Activated CD4-positive, alpha-beta memory T cell treated with anti-CD3 and anti-CD28 coated beads, Interleukin-2, amount 10 ng/mL, durations not matched to agents 7 days and 5 days (primary cell): ENCODE measurements around the gene THBD. TPM values are rescaled to one million over a fixed set of nuclear protein-coding genes. Genes with fewer than 3 reads are reported as not detected.

Source experiments
- CTCF ChIA-PET: fragments of 350-600 bp; sonication (Branson Sonifier 250); formaldehyde crosslinking; loops from one replicate; lab custom pipeline; 2021; ENCODE audit warnings: antibody characterized with exemption, inconsistent platforms; lab: Charles Lee
- POLR2A ChIA-PET: fragments of 350-600 bp; sonication (Branson Sonifier 250); formaldehyde crosslinking; loops from one replicate; lab custom pipeline; 2021; ENCODE audit warnings: antibody characterized with exemption; lab: Charles Lee
- DNase-seq: peaks from one replicate; pipeline ENCODE4 v3.0.0-alpha.2; 2020
- H3K27ac Mint-ChIP-seq: one replicate; pipeline ENCODE4 v1.8.0; 2021; ENCODE audit warnings: mild to moderate bottlenecking, mixed read lengths
- H3K27me3 Mint-ChIP-seq: one replicate; pipeline ENCODE4 v1.8.0; 2021; ENCODE audit warnings: mixed read lengths
- H3K36me3 Mint-ChIP-seq: one replicate; pipeline ENCODE4 v1.8.0; 2021; ENCODE audit warnings: low read depth, mixed read lengths
- H3K4me1 Mint-ChIP-seq: one replicate; pipeline ENCODE4 v1.8.0; 2021; ENCODE audit warnings: mixed read lengths
- H3K4me3 Mint-ChIP-seq: one replicate; pipeline ENCODE4 v1.8.0; 2021; ENCODE audit warnings: mild to moderate bottlenecking, mixed read lengths
- H3K9me3 Mint-ChIP-seq: one replicate; pipeline ENCODE4 v1.8.0; 2021; ENCODE audit warnings: mixed read lengths
- total RNA-seq, 2 experiments: library from RNA; stranded (reverse); gene quantifications; one replicate each; pipeline ENCODE4 v1.2.3, GENCODE V29; 2021

The THBD gene
- total RNA-seq, 2 experiments from 2014 or later: not detected

DNA sequence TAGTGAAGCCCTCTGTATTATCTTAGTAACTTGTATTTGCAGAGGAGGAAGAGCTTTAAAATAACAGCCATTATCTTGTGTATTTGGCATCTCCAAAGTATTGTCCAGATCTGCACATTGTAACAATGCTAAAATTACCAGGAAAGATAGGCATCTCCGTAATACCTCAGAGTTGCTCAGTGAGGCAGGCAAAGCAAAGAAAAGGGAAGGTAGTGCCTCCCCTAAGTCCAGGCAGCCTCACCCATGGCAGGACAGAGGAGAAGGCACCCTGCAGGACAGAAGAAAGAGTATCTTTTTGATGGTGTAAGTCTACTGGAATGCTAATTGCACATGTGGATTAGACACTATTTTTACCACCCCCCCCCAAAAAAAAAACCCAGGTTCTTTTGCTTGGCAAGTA is 27.9 kb downstream of the THBD start:
- no peaks in the 10 kb centered on the region for H3K27me3 Mint-ChIP-seq
- H3K36me3 Mint-ChIP-seq: no peaks in the 10 kb centered on the region
- DNase-seq: no peak
- H3K9me3 Mint-ChIP-seq: no peaks in the 10 kb centered on the region
- H3K4me3 Mint-ChIP-seq: no peak overlapping the region
- ChIA-PET POLR2A (no interaction called here), CTCF (no interaction called here)
- no peak overlapping the region for H3K27ac Mint-ChIP-seq
- no peaks in the 10 kb centered on the region for H3K4me1 Mint-ChIP-seq

DNA sequence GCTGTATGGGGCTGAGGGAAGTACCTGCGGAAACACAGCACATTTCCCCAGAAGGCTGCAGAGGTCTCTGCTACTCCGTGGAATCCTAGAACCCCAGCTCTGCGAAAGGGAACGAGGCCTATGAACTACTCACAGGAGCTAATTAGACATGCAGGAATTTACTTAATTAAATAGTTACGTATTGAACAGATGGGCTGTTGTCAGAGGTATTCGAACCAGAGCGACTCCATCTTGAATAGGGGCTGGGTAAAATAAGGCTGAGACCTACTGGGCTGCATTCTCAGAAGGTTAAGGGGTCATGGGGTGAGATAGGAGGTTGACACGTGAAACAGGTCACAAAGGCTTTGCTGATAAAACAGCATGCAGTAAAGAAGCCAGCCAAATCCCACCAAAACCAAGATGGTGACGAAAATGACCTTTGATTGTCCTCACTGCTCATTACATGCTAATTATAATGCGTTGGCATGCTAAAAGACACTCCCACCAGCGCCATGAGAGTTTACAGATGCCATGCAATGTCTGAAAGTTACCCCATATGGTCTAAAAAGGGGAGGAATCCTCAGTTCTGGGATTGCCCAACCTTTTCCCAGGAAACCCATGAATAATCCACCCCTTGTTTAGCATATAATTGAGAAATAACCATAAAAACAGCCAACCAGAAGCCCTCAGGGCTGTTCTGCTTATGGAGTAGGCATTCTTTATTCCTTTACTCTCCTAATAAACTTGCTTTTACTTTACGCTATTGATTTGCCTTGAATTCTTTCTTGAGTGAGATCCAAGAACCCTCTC is 29.0 kb downstream of the THBD start:
- CTCF ChIA-PET: no interaction called here
- Mint-ChIP-seq H3K36me3 (no peaks in the 10 kb centered on the region), H3K4me1 (no peaks in the 10 kb centered on the region), H3K4me3 (no peak overlapping the region), H3K9me3 (no peaks in the 10 kb centered on the region), H3K27me3 (no peaks in the 10 kb centered on the region), H3K27ac (no peak overlapping the region)
- DNase-seq: no peak
- POLR2A ChIA-PET: no interaction called here

DNA sequence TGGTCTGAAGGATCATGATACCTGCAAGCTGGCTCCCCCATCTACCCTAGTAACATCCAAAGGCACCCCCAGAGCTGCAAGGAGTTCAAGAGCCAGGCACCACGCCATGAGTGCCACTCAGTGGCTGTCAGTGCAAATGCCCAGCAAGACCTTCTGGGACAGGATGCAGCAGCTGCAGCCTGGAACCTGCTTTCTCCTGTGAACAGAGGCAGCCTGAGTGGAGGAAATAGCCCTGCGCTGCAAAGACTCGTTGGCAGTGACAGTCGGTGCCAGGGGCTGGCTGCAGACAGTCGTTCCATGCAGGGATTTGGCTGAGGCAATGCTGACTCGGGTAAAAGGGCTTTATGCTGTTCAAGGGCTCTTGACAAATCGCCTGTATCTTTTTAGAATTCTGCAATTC is 30.1 kb downstream of the THBD start:
- ChIA-PET CTCF (no interaction called here), POLR2A (no interaction called here)
- no peaks in the 10 kb centered on the region for H3K27me3 Mint-ChIP-seq
- H3K4me3 Mint-ChIP-seq: no peak overlapping the region
- H3K9me3 Mint-ChIP-seq: no peaks in the 10 kb centered on the region
- no peaks in the 10 kb centered on the region for H3K36me3 Mint-ChIP-seq
- no peak for DNase-seq
- H3K4me1 Mint-ChIP-seq: no peaks in the 10 kb centered on the region
- H3K27ac Mint-ChIP-seq: no peak overlapping the region

DNA sequence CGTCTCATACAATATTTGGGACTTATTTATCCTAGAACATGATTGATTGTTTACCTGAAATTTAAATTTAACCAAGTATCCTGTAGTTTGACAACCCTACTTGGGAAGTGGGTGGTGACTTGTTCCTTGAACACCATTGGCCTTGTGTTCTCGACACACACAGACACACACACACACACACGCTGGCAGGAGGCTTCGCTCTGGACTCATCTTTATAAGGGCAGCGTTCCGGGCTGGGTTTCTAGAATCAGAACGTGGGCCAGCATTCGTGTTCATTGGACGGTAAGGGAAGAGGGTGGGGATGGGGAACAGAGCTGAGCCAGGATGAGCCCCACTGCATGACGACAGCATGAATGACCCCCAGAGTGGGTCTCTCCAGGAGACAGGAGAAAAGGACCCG is 30.5 kb downstream of the THBD start:
- H3K4me1 Mint-ChIP-seq: no peaks in the 10 kb centered on the region
- no peak overlapping the region for H3K4me3 Mint-ChIP-seq
- ChIA-PET CTCF (no interaction called here), POLR2A (no interaction called here)
- DNase-seq: no peak
- no peaks in the 10 kb centered on the region for H3K27me3 Mint-ChIP-seq
- H3K36me3 Mint-ChIP-seq: no peaks in the 10 kb centered on the region
- no peaks in the 10 kb centered on the region for H3K9me3 Mint-ChIP-seq
- no peak overlapping the region for H3K27ac Mint-ChIP-seq

DNA sequence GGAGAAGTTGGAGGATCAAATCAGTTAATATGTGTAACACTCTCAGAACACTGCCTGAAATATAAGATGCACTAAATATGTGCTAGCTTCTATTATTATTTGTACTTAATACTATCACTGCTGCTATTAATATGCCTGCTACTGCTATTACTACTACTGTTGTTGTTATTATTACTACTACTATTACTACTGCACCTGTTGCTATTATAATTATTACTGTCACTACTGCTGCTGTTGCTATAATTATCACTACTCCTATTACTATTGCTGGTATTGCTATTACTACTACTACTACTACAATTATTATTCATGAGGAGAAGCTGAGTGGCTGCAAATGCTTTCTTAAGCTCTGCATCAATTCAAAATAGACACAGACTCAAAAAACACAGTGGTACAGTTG is 31.0 kb downstream of the THBD start:
- Mint-ChIP-seq H3K4me1 (no peaks in the 10 kb centered on the region), H3K36me3 (no peaks in the 10 kb centered on the region), H3K27me3 (no peaks in the 10 kb centered on the region), H3K4me3 (no peak overlapping the region), H3K9me3 (no peaks in the 10 kb centered on the region), H3K27ac (no peak overlapping the region)
- POLR2A ChIA-PET: no interaction called here
- no peak for DNase-seq
- CTCF ChIA-PET: no interaction called here

DNA sequence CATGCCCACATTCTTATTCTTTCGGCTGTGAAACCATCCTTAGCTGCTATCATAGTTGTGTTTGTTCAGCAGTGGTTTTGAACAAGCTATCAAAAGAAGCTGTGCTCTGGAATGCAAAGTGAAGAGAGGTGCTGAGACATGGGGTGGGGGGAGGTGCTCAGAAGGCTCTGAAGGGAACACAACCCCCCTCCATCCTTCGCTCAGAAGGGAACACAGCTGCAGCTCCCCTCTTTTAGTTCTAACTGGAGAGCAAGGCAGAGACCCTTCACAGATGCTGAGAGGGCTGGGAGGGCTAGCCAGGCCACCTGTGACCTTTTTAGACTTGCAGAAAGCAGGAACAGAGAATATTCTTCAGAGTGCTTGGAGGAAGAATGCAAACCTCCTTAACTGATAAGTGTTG is 32.0 kb downstream of the THBD start:
- POLR2A ChIA-PET: no interaction called here

DNA sequence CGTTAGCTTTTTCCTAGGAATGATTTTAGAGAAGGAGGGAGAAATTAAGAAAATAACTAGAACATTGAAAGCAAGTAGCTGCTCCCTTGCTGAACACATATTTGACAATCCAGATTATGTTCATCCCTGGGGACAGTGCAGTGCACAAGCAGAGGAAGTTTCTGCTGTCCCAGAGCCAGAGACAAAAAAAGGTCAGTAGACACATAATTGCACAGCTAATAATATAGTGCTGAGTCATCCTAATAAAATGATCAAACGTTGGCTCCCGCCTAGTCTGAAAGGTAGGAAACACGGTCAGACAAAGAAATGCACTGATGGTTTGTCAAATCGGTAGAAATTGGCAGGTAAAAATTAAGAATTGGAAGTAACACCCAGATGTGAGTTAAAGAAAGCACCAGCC is 36.0 kb downstream of the THBD start:
- DNase-seq: no peak
- H3K36me3 Mint-ChIP-seq: no peaks in the 10 kb centered on the region
- ChIA-PET CTCF (no interaction called here), POLR2A (no interaction called here)
- H3K27ac Mint-ChIP-seq: no peak overlapping the region
- no peaks in the 10 kb centered on the region for H3K9me3 Mint-ChIP-seq
- no peaks in the 10 kb centered on the region for H3K4me1 Mint-ChIP-seq
- H3K27me3 Mint-ChIP-seq: no peaks in the 10 kb centered on the region
- no peak overlapping the region for H3K4me3 Mint-ChIP-seq

More for the DNA sequence above, 32.0 kb downstream of the THBD start:
- H3K27ac Mint-ChIP-seq: no peak overlapping the region
- no peaks in the 10 kb centered on the region for H3K27me3 Mint-ChIP-seq
- no peaks in the 10 kb centered on the region for H3K4me1 Mint-ChIP-seq
- H3K9me3 Mint-ChIP-seq: no peaks in the 10 kb centered on the region
- H3K4me3 Mint-ChIP-seq: no peak overlapping the region
- DNase-seq: no peak
- no peaks in the 10 kb centered on the region for H3K36me3 Mint-ChIP-seq
- CTCF ChIA-PET: interaction anchor here (0.8 kb wide), 1 partner anchor 34 kb away, joined by 4 read pairs; no protein-coding TSS in a partner anchor

DNA sequence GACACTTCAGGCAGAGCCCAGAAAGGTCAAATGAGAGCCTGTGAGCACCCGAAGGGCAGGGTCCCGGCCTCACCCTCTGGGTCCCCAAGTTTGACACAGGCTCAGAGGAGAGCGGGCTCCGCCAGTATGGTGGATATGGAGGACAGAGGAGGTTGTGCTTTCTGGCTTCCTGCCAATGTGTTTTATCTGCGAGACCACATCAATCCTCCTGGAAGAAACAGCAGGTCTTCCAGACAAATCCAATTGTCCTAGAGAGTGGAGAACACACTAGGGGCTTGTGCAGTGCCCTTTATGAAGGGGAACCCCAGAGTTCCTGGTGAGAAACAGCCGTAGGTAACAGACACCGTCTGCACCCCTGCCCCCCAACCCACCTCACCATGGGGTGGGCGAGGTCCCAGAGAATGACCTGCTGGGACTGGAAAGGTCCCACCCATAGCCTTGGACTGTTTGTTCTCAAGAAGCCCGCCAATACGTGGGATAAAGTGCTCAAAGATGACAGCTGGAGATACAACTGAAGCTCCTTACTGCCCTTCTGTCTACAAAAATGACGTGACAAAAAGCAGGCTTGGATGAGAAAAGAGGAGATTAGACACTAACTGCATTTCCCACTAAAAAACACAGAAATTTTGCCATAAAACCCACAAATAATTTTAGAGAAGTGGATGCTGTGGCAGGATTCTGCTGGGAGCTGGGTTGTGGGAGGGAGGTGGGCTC is 38.3 kb downstream of the THBD start:
- no peak for DNase-seq
- Mint-ChIP-seq H3K27me3 (no peaks in the 10 kb centered on the region), H3K9me3 (no peaks in the 10 kb centered on the region), H3K4me1 (no peaks in the 10 kb centered on the region), H3K27ac (no peak overlapping the region), H3K4me3 (no peak overlapping the region), H3K36me3 (no peaks in the 10 kb centered on the region)
- CTCF ChIA-PET: no interaction called here
- POLR2A ChIA-PET: no interaction called here

DNA sequence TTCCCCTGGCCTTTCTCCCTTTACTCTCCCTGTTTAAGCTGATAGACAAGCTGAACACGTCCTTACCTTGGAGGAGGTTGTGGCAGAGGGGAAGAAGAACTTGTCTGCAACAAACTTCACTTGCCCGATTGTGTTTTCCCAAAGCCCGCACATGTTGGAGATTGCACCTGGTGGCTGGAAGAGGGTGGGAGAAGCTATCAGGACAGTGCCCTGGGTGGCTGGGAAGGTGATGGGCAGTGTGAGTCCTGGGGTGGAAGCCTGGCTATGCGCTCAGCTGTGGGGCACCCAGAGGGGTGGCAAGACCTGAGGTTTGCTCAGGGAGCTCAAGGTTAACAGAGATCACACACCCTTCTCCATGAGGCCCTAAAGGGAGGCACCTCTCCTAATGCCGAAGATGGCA is 39.4 kb downstream of the THBD start:
- H3K4me3 Mint-ChIP-seq: no peak overlapping the region
- no peaks in the 10 kb centered on the region for H3K27me3 Mint-ChIP-seq
- no peaks in the 10 kb centered on the region for H3K4me1 Mint-ChIP-seq
- H3K9me3 Mint-ChIP-seq: no peaks in the 10 kb centered on the region
- no peak for DNase-seq
- CTCF ChIA-PET: no interaction called here
- no peaks in the 10 kb centered on the region for H3K36me3 Mint-ChIP-seq
- H3K27ac Mint-ChIP-seq: no peak overlapping the region
- POLR2A ChIA-PET: no interaction called here

DNA sequence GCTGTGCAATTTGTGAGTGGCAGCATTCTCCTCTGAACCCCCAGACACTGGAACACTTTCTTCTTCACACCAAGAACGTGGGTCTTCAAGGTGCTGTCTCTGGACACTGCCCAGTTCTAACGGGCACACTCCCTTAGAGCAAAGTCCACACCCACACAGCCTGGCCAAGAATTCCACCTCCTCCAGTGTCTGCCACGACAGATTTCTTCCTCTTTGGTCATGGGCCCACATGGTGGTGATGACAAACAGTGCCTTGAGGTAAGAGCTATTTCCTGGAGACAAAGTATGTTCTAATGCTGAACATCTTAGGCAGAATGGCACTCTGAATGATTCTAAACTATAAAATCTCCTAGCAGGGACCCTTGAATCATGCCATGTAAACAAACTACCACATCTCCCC is 39.8 kb downstream of the THBD start:
- POLR2A ChIA-PET: no interaction called here
- no peak for DNase-seq
- no peaks in the 10 kb centered on the region for H3K4me1 Mint-ChIP-seq
- H3K36me3 Mint-ChIP-seq: no peaks in the 10 kb centered on the region
- no peak overlapping the region for H3K27ac Mint-ChIP-seq
- H3K27me3 Mint-ChIP-seq: no peaks in the 10 kb centered on the region
- H3K4me3 Mint-ChIP-seq: no peak overlapping the region
- CTCF ChIA-PET: no interaction called here
- no peaks in the 10 kb centered on the region for H3K9me3 Mint-ChIP-seq

DNA sequence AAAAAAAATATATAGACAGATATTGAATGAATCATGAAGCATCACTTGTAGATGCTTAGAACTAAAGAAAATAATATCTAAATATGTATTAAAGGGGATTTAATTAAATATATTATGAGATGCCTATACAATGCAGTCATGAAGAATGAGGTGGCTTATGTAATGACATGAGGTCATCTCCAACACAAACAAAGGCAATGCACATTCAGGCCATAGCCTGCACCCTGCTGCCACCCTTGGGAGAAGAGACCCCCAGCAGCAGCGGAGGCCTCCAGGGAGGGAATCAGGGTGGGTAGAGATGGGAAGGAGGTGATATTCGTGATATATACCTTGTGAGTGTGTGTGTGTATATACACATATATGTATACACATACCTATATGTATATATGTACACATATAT is 40.8 kb downstream of the THBD start:
- H3K9me3 Mint-ChIP-seq: no peaks in the 10 kb centered on the region
- no peak for DNase-seq
- CTCF ChIA-PET: no interaction called here
- H3K36me3 Mint-ChIP-seq: no peaks in the 10 kb centered on the region
- no peaks in the 10 kb centered on the region for H3K27me3 Mint-ChIP-seq
- H3K4me1 Mint-ChIP-seq: no peaks in the 10 kb centered on the region
- H3K27ac Mint-ChIP-seq: no peak overlapping the region
- H3K4me3 Mint-ChIP-seq: no peak overlapping the region
- POLR2A ChIA-PET: no interaction called here

DNA sequence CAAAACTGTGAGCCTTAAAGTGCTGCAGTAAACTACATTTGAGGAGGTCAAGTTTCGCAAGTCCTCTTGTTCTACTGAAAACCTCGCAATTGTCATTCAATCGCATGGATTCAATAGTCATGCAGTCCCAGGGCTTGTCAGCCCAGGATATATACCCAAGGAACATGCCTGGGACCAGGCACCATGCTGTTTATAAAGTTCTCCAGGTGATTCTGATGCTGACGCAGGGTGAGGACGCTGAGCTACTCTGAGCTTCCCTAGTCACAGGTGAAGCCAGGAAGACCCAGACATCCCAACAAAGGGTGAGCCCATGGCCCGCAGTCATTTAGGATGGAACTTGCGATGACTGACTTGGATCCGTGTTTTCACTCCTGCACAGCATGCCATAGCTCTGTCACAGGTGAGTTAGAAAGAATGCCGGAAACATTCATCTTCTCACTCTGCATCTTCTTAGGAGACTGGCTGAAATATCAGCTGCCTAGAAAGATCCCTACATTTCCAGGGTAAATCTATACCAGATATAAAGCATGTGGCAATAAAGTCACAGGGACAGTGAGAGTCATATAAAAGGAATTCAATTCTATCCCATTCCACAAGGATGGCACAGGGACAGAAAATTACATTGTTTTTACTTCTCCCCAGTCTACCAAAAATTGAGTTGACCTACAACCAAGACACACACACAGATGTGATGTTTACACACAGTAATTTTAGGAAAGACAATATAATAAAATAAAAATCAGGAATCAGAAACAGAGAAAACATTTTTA is 41.4 kb downstream of the THBD start:
- no peak overlapping the region for H3K4me3 Mint-ChIP-seq

DNA sequence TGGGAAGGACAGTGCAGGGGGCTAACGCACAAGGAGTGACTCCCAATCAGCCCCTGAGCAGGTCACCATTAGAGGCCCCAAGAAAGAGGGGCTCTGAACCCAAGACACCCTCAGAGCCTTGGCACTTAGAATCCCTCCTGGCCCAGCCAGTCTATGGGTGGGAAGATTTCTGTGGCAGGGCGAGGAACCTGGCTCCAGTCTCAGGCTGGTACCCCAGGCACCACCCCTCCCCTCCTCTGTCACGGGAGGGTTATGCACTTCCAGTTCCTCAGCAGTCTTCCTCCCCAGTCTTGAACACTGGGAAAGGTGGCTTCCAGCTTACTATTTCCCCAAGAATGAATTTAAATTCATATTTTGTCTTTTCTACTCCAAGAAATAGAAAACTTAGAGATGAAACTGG is 42.0 kb downstream of the THBD start:
- ChIA-PET CTCF (no interaction called here), POLR2A (no interaction called here)
- Mint-ChIP-seq H3K36me3 (no peaks in the 10 kb centered on the region), H3K4me1 (no peaks in the 10 kb centered on the region), H3K9me3 (no peaks in the 10 kb centered on the region), H3K27me3 (no peaks in the 10 kb centered on the region), H3K4me3 (no peak overlapping the region), H3K27ac (no peak overlapping the region)
- DNase-seq: no peak

More for the DNA sequence above, 41.4 kb downstream of the THBD start:
- H3K4me1 Mint-ChIP-seq: no peaks in the 10 kb centered on the region
- POLR2A ChIA-PET: no interaction called here
- CTCF ChIA-PET: no interaction called here
- DNase-seq: no peak
- H3K9me3 Mint-ChIP-seq: no peaks in the 10 kb centered on the region
- H3K27me3 Mint-ChIP-seq: no peaks in the 10 kb centered on the region
- H3K36me3 Mint-ChIP-seq: no peaks in the 10 kb centered on the region
- H3K27ac Mint-ChIP-seq: no peak overlapping the region
